GM21723 (cell line): ENCODE results near the gene RB1.
"Not testable (repeated sequence)": the region's sequence is repeated elsewhere in the genome, so short reads cannot be mapped to it uniquely, and the experiment has no call there.

ENCODE experiments used
- ATAC-seq: cut with Tn5 transposase; IDR thresholded peaks from one replicate; pipeline ENCODE4 v1.9.1; 2021; ENCODE audit warnings: mild to moderate bottlenecking, moderate library complexity; ENCODE audit not compliant: unreplicated experiment

Gene RB1

GRCh38 chr13:48404952-48405351 is 101.4 kb downstream of the RB1 start:
- no peak for ATAC-seq

- ATAC-seq, result no peak
Observed at GRCh38 chr13:48405875-48406274, 102.3 kb downstream of the RB1 start.

DNA sequence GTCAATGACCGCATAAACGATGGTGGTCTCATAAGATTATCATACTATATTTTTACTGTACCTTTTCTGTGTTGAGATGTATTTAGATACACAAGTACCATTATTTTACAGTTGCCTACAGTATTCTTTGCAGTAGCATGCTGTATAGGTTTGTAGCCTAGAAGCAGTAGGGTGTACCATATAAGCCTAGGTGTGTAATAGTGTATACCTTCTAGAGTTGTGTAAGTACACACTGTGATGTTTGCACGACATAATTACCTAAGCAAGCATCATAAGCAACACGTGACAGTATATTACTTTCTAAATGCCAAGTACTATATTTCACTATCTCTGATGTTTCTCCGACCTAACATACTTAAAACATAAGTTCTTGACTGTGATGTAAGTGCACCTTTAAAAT is 106.6 kb downstream of the RB1 start:
- ATAC-seq, result no peak

GRCh38 chr13:48411147-48411794 is 107.7 kb downstream of the RB1 start:
- ATAC-seq, result no peak

GRCh38 chr13:48411841-48412531 is 108.4 kb downstream of the RB1 start:
- ATAC-seq, result no peak

GRCh38 chr13:48412881-48413351 is 109.4 kb downstream of the RB1 start, which contains the start of gene LPAR6:
LPAR6 (minus strand) TSS chr13:48413113; CDS start chr13:48412423, 690 bp downstream.
- ATAC-seq, result no peak

DNA sequence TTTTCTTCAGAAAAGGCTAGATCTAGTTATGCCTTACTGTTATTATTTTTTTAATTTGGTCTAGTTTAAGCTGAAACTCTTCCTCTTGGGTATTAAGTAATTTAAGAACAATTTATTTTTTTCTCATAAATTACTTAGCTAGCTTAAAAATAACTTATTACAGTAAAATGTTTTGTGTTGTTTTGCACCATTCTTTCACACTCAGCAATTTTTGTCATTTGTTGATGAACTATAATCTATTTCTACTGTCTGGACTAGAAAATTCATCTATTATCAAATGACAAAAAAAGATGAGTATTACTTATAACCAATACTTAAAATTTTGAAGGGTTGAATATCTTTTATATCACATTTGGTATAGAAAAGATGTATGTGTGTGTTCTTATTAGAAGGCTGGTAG is 111.0 kb downstream of the RB1 start:
- ATAC-seq, result no peak

DNA sequence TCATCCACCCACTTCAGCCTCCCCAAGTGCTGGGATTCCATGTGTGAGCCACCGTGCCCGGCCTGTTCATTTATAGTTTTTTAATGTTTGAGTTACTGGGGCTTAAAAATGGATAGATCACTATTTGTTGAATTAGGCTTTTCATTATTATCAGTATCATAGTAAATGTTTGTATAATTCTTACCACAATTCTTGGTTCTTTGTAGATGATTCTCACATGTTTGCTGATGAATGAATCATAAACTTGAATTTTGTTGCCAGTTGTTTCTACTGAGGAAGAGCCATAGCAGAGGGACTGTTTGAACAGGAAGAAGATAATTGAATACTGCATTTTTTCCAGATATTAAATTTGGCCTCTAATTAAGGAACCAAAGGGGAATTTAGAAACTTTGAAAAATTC is 112.0 kb downstream of the RB1 start:
- ATAC-seq, result no peak

DNA sequence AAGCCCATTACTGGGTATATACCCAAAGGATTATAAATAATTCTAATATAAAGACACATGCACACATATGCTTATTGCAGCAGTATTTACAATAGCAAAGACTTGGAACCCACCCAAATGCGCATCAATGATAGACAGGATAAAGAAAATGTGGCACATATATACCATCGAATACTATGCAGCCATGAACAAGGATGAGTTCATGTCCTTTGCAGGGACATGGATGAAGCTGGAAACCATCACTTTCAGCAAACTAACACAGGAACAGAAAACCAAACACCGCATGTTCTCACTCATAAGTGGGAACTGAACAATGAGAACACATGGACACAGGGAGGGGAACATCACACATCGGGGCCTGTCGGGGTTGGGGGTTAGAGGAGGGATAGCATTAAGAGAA is 118.5 kb downstream of the RB1 start:
- not testable (repeated sequence) for ATAC-seq

- ATAC-seq, result no peak
Observed at GRCh38 chr13:48424212-48424611, 120.7 kb downstream of the RB1 start.

- no peak for ATAC-seq
Observed at GRCh38 chr13:48426052-48426451, 122.5 kb downstream of the RB1 start.

DNA sequence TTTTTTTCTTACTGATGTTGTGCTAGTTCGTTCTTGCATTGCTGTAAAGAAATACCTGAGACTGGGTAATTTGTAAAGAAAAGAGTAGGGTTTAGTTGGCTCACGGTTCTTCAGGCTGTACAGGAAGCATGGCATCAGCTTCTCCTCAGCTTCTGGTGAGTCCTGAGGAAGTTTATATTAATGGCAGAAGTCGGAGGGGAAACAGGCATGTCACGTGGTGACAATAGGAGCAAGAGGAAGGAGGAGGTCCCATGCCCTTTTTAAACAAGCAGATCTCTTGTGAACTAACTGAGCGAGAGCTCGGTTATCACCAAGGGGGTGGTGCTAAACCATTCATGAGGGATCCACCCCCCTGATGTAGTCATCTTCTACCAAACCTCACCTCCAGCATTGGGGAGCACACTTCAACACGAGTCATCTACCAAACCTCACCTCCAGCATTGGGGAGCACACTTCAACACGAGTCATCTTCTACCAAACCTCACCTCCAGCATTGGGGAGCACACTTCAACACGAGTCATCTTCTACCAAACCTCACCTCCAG is 123.3 kb downstream of the RB1 start:
- ATAC-seq, result not testable (repeated sequence)

DNA sequence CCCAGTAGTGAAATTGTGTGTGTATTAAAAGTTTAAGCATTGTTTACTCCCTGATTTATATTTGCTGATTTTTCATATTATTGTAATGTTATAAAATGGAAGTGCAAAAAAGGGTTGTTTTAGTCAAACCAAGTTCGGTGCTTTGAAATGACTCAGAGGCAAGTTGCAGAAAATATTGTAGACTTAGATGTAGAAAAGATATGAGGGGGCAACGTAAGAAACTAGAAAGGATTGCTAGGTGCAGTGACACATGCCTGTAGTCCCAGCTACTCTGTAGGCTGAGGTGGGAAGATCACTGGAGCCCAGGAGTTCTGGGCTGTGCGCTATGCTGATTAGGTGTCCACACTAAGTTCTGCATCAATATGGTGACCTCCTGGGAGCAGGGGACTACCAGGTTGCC is 125.5 kb downstream of the RB1 start:
- ATAC-seq, result no peak

GRCh38 chr13:48429886-48430285 is 126.3 kb downstream of the RB1 start:
- ATAC-seq, result peak; percentile 74

- ATAC-seq, result no peak
Observed at GRCh38 chr13:48431431-48431830, 127.9 kb downstream of the RB1 start.

GRCh38 chr13:48431987-48432615 is 128.6 kb downstream of the RB1 start:
- no peak for ATAC-seq

GRCh38 chr13:48434200-48434599 is 130.6 kb downstream of the RB1 start:
- ATAC-seq, result no peak

GRCh38 chr13:48436661-48437288 is 133.2 kb downstream of the RB1 start:
- no peak for ATAC-seq

- ATAC-seq, result no peak
Observed at GRCh38 chr13:48437371-48437770, 133.8 kb downstream of the RB1 start.

DNA sequence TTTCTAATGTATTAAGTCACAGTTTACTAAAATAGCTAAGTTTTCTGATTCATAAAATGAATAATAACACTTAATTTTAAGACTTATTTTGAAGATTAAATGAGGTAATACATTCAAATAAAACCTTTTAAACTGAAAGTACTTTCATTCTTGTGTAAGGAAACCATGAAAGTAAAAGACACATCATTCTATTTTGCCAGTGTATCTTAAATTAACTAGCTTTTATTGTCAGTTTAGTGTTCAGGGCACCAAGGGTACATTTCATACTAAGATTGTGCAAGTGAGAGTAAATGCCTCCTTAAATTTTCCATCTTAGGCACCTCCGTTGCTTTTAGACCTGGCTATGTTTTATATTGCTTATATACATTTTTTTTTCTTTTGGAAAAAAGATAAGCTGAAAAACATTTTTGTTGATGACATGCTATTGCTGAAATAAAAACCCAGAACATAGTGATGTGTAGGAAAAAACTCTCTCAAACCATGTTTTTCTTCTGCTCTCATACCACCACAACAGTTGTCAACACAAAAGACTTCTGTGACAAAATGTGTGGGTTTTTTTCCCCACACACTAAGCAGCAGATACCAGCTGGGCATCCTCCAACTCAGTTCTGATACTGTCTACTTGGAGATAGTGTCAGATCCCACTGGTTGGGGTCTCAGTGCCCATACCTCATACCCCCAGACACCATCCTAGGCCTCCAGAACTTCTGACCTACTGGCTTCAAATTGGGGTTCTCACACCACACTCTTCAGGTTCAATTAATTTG is 140.1 kb downstream of the RB1 start:
- ATAC-seq, result no peak

DNA sequence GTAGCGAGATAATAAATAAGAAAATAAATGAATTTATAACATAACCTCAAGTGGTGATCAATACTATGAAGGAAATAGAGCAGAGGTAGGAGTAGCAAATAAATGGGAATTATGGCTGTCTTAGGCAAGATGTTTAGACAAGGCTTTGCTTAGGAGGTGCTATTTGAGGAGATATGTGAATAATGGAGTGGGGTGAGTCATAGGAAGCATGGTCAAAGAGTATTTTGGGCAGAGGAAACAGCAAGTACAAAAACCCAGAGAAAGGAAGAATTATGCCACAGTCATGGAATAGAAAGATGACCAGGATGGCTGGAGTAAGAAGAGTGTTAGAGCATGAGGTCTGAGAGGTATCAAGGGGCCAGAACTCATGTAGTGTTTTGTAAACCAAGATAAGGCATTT is 142.9 kb downstream of the RB1 start:
- no peak for ATAC-seq
